ENCODE results near the gene NGEF.
A peak's percentile ranks its signal among the peaks of the same experiment; 100 is the strongest.
"Not testable (repeated sequence)": the region's sequence is repeated elsewhere in the genome, so short reads cannot be mapped to it uniquely, and the experiment has no call there.

Gene NGEF, protein sequence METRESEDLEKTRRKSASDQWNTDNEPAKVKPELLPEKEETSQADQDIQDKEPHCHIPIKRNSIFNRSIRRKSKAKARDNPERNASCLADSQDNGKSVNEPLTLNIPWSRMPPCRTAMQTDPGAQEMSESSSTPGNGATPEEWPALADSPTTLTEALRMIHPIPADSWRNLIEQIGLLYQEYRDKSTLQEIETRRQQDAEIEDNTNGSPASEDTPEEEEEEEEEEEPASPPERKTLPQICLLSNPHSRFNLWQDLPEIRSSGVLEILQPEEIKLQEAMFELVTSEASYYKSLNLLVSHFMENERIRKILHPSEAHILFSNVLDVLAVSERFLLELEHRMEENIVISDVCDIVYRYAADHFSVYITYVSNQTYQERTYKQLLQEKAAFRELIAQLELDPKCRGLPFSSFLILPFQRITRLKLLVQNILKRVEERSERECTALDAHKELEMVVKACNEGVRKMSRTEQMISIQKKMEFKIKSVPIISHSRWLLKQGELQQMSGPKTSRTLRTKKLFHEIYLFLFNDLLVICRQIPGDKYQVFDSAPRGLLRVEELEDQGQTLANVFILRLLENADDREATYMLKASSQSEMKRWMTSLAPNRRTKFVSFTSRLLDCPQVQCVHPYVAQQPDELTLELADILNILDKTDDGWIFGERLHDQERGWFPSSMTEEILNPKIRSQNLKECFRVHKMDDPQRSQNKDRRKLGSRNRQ

DNA sequence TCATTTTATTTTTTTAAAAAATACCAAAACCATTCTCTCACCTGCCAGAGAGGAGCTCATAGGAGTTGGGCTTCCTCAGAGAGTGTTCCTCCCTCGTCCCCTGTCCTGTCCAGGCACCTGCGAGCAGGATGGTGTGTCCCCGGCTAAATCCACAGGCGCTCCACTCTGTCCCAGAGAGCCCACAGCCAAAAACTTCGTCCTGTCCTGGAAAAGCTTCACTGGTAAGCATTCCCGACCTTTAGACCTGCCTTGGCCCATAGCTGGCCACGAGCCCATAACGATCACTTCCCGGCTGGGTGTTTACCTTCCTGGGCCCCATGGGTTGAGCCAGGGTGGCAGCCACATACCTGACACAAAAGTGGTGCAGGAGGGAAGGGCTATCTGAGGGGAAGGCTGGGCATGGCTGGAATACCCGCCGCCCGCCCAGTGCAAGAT, at the start of gene NGEF:
TSS of gene NGEF (minus strand) at position 230 of the 435 bp plus-strand sequence. CDS start 38,366 bp downstream, outside the sequence.
- no peak for DNase-seq (ENCODE audit: low spot score)

DNA sequence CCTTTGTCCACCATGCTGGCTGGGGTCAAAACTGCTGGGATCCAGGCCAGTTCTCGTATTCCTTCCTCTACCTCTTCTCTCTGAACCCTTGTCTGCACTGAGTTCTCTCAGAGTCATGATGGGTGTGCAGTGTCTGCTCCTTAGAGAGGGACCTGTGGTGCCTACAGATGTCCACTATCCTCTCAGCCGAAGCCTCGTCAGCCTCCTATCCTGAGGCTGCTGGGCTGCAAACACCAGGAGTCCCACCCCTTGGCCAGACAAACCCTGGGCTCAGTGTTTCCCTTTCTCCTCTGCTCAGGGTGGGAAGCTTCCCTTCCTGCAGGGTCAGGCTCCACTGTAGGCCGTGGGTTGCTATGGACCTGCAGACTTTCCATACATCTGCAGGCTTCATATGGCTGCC, 49.4 kb upstream of the NGEF start:
- DNase-seq (ENCODE audit: low spot score) = no peak

DNA sequence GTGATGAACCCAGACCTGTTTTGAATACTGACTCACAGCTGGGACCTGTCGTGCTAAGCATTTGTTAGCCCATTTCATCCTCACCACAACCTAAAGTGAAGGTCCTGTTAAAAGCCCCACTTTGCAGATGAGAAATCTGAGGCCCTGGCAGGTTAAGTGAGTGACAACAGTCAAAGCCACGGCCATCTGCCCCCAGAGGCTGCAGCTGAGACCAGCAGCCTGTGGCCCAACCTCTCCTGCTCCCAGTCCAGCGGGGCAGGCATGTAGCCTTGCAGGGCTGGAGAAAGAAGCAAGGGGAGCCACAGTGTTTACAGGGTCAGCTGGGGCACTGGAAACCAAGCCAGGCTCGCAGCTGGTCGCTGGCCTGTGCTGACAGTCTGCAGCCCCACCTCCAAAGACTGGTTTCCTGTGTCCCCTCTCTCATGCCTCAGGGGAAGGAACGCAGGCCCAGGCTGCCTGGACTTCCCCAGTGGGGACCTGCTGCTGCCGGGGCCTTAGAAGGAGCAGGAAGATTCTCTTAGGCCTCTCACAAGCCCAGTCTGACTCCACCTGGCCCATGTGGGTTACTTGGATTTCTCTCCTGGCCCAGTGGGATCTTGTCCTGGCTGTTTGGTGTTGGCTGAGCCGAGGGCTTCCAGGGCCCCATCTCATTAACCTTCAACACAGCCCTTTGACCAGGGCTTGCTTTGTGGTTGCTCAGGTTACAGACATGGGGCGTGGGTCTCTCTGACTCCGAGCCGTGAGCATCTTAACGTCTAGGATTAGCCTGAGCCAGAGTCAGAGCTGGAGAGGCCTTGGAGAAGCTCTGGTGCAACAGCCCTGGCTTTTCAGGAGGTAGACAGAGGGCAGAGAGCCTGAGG, 48.8 kb upstream of the NGEF start:
- DNase-seq (ENCODE audit: low spot score) = no peak

DNA sequence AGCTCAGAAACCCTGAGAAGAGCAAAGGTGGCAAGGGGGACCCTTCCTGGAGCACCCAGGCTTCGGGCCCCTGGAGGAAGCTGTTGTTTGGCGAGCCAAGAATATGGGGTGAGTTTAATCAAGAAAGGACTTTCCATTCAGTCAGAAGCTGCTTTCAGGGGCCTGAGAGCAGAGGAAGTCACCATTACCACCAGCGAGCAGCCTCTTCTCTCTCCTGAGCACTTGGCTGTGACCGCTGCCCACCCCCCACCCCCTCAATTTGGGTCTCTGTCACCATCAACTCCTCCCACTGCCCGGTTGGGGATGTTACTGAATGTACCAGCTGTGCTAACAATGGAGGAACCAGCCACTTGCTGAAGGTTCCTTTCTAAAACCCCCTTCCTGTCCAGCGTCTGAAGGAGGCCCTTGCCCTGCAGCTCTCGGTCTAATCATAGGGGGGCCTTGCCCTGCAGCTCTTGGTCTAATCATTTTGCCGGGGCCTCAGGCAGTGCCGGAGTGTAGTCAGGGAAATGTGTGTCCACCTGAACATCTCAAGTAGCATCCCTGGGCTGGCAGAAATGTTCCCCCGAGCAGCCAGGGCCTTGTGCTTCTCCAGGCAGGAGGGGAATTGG, 48.0 kb upstream of the NGEF start:
- no peak for DNase-seq (ENCODE audit: low spot score)

DNA sequence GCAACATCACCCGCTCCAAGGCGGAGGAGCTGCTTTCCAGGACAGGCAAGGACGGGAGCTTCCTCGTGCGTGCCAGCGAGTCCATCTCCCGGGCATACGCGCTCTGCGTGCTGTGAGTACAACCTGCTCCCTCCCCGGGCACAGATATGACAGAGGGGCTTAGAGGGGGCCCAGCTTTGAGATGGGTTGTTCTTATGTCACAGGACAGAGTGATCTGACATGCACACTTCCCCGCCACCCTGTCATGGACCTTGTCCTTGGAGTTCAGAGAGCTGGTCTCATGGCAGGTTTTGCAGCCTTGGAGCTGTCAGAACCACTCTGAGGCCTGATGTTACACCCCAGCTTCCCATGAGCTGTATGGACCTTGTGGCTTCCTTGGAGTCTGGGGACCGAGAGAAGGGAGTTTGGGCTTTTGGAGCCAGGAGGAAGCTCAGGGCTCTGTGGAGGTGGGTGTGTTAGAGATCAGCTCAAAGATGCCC, 47.5 kb upstream of the NGEF start:
- DNase-seq (ENCODE audit: low spot score) = no peak

DNA sequence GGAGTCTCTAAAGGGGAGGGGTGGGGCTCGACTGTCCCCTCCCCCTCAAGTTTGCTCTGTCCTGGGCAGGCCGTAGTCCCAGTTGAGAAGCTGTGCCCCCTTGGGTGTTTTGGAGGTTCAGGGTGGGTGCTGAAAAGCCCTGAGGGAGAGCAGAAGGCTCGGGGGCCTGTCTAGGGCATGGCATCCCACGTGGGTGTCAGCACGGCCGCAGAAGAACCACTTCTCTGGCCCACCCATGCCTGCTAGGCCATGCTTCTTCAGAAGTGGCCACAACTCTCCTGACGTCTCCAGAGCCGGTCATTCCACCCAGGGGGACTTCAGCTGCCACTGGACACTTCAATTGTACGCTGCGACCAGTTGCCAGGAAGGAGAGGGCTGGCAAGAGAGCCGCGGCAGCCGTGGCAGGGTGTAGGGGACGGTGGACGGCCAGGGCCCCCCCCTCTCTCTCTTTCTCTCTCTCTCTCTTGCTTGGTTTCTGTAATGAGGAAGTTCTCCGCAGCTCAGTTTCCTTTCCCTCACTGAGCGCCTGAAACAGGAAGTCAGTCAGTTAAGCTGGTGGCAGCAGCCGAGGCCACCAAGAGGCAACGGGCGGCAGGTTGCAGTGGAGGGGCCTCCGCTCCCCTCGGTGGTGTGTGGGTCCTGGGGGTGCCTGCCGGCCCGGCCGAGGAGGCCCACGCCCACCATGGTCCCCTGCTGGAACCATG, 46.9 kb upstream of the NGEF start, which contains the start of gene INPP5D:
TSS of gene INPP5D (plus strand) at position 546 of the 704 bp plus-strand sequence. CDS start at position 683, 137 bp downstream.
- no peak for DNase-seq (ENCODE audit: low spot score)

DNA sequence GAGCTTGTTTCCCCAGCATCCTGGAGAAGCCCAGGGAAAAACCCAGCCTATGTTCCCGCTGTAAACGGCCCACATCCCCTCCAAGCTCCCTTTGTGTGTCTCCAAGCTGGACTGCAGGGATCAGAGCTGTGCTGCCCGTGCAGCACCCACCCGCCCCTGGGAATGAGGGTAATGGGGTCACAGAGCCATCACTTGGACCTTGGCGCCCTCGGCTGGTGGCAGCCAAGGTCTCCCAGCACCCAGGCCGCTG, 46.4 kb upstream of the NGEF start:
- no peak for DNase-seq (ENCODE audit: low spot score)

DNA sequence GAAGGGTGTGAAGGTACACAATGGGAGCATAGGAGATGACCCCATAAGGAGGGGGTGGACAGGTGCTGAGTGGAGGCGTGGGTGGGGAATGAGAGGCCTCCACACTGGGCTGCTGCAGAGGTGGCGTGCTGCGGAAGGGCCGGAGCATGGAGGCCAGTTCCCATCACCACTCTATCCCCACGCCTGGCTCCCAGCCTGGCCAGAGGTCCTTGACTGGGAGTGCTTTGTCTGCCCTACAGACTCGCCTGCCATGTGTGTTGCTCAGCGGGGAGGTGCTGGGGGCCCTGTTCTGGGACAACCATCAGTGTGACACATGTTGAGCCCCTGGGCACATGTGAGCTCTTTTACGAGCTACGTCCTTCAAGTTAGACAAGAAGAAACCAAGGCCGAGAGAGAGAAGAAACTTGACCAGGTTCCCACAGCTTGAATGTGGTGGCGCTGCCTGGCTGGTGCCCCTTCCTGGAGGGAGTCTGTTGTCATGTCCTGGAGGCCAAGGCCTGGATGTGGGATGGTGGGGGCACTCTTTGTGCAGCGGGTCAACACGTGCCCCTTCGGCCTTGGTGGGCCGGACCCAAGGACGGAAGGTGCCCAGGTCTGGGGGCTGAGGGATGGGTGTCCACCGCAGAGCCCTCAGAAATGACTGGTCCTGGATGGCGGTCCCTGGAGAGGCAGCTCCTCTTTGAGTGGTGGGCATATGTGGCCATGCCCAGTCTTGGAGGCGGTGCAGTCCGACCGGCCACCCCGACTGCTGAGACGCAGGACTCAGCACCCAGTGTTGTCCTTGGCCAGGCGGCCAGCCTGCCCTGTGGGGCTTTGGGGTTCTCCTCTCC, 45.9 kb upstream of the NGEF start:
- no peak for DNase-seq (ENCODE audit: low spot score)

DNA sequence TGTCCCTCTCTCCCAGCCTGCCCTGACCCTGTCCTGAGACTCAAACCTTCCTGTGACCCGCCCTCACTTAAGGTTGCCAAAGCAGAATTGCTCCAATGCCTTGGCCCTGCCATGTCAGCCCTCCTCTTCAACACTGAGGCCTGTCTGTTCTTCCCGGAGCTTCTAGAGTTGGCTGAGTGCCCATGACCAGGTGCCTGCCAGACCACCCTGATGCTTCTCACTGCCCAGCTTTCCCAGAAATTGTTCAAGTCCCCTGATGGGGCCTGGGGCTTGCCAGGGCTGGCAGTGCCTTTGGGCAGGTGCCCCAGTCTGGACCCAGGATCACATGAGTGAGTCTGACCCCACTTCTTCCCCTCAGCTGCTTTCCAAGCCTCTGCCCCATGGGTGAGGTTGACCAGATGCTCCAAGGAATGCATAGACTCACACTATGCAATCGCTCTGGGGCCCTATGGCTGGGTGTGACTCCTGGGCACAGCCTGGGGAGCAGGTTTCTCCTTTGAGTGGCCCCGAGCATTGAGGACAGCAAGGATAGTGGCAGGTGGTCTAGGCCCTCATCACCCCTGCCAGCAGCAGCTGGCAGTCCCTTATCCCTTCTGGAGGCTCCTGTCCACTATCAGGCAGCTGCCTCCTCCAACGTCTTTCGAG, 44.0 kb upstream of the NGEF start:
- DNase-seq (ENCODE audit: low spot score) = no peak

DNA sequence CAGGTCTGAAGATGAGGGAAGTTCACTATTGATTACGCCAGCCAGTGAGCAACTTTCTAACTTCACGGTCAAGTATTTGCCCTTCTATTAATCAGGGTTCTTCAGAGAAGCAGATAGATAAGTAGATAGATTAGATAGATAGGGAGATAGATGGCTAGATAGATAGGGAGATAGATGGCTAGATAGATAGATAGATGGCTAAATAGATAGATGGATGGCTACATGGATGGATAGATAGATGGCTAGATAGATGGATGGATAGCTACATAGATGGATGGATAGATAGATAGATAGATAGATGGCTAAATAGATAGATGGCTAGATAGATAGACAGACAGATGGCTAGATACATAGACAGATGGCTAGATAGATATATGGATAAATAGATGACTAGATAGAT, 42.3 kb upstream of the NGEF start:
- DNase-seq (ENCODE audit: low spot score) = no peak

DNA sequence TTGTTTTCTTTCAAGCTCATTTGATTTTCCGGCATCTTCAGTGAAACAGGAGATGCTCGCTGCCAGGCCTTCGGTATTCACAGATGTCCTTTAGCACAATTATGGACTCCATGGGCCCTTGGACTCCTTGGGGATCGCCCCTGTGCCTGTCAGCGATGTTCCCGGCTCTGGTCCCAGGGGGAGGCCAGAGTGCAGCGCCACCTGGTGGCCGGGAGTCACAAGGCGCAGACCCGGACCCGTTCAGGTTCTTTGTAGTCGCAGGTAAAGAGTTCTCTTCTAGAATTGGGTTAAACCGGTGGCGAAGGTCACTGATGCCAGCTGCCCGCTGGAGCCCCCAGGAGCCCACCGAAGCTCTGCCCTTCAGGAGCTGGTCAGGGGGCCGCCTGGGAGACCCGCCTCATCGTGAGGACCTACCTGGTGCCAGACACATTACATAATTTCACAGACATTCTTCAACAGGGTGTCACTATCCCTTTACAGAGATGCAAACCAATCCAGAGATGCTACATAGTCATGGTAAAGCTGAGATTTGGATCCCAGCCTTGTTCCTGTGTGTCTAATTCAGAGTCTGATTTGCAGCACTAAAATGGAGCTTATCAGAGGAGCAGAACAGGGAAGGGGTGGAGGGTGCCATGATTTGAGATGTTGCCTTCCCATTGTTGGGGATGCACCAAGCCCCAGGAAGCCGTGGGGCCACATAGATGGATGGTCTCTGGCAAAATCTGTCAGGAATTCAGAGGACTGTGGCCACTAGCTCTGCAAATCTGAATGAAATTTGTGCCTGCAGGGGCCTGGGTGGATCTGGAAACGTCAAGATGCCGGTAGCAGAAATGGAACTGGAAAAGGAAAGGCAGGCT, 41.1 kb upstream of the NGEF start:
- peak; percentile 81 for DNase-seq (ENCODE audit: low spot score)

DNA sequence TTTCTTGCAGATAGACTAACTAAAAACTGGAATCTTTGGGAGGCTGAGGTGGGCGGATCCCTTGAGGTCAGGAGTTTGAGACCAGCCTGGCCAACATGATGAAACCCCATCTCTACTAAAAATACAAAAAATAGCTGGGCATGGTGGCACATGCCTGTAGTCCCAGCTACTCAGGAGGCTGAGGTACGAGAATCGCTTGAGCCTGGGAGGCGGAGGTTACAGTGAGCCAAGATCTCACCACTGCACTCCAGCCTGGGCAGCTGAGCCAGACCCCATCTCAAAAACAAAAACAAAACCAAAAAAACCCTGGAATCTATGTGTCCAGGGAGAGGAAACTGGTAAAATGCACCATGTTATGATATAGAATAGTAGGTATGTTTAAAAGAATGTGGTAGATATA, 39.5 kb upstream of the NGEF start:
- not testable (repeated sequence) for DNase-seq (ENCODE audit: low spot score)

DNA sequence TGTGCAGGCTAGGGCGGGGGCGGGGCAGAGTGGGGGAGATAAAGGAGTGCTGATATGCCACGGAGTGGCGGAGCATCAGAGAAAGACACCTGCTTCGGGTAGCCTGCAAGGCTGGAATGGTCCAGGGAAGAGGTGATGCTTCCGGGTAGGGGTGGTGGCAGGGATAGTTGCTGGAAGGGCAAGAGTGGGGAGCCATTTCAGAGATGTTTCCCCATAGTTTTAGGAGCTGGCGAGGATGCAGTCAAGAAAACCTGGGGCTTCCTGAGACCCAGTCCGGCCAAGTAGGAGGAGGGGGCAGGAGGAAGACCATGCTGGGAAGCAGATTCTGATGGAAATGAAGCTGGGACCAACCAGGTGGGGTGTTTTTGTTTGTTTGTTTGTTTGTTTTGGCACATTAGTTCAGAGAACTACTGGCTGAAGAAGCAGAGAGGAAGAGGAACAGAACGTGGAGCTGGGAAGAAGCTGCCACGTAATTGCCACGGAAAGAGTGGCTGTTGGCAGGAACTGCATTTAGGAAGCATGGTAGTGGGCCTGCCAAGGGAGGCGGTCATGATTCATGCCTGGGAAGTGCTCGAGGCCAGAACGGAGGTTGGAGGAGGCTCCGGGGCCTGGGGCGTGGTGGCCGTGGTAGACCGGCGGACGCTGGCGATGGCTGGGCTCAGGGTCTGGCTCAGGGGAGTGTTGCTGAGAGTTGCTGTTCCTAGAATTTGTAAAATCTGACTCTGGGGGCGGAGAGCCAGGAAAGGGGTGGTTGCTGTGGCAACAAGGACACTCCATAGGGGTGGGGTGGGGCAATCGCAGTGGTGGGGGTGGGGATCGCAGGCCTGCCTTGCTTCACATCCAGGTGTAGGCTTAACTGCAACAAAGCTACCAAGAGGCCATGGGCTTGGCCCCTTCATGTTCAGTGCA, 38.4 kb upstream of the NGEF start:
- DNase-seq (ENCODE audit: low spot score) = peak; percentile 85

DNA sequence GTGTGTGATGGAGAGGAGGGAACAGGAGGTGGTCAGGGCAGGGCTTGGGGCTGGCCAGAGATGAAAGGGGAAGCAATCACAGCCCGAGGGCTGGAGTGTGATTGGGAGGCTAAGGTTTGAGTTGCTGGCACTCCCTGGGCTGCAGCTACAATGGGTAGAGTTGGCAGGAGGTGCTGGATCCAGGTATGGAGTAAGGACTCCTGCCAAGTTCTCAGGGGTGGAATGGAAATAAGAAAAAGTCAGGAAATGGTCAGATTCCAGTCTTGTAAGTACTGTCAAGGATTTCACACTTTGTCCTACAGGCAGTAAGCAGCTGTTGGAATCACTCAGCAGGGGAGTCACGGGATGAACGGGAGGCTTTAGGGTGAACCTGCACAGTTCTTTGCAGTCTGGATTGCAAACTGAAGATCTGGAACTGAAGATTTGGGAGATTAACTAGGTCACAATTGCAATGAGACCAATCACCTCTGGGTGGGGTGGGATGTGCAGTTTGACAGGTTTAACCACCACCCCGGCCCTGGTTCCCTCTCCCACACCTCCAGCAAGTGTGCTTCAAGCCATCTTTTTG, 36.2 kb upstream of the NGEF start:
- DNase-seq (ENCODE audit: low spot score) = no peak

DNA sequence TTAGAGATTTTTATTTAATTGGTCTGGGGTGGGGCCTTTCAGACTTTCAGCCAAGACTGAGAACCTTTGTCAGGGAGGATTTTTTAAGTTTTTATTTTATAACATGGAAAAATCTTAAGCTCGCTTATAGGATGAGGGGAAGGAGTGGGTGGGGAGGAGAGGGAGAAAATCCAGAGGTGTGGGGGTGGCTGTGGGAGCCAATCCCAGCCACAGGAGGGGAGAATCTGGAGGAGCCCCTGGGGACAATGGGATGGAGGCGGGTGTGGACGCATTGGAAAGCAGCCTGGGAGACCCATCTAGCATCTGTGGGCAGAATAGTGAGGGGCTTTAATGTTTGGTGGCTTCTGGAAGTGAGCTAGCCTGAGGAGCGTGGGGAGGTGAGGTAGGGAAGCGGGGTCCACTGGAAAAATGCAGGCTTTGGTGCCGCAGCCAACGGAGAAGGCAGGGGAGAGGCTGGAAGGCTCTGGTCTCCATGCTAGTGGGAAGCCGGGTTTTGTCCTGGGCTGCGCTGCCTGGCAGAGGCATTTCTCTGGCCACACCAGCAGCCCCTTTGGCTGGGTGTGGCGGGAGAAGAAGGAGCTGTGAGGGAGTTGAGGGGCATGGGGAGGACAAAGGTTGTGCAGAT, 35.6 kb upstream of the NGEF start:
- DNase-seq (ENCODE audit: low spot score) = no peak

DNA sequence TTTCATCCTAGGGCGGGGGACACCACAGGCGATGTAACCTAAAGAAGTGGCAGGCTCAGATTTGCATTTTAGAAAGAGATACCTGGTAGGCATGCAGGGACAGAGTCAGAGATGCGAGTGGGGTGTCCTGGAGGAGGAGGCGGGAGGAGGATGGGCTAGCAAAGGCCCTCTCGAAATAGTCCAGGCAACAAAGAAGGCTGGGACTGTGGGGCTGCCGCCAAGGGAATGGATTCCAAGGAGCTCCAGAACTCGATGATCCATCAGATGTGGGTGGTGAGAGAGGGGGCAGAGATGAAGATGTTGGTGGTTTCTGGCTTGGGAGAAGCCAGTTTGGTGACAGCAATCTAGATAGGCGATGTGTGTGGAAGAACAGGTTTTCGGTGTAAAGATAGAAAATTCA, 34.6 kb upstream of the NGEF start:
- DNase-seq (ENCODE audit: low spot score) = no peak

DNA sequence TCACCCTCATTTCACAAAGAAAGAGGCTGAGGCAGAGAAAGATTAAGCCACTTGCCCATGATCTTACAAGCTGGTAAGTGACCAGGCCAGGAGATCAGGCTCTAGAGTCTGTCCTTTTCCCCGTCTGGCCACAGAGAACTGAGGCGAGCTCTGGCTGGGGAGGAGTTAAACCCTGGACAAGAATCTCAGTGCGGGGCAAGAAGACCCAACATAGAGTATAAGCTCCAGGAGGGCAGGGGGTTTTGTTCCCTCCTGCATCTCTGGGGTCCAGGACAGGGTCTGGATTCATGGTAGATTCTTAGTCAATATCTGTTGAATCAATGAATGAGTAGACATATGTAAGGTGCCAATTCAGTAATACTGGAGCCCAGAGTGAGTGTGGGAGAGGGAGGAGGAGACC, 34.1 kb upstream of the NGEF start:
- DNase-seq (ENCODE audit: low spot score) = no peak
